Esophagus squamous epithelium (tissue), 4 donors: ENCODE measurements around the gene MINDY4.

Source experiments
- POLR2A ChIP-seq, 4 donors: fragments of 450-650 bp; IDR thresholded peaks; one replicate each; pipeline ENCODE4 v1.6.1; 2017; ENCODE audit warnings: antibody characterized with exemption in 4 of 4, mild to moderate bottlenecking in 4 of 4, moderate library complexity in 3 of 4
- TF ChIP-seq, protein P1 (sequence below), 6 experiments: fragments of 450-650 bp in 4 of 6; fragments of 200-600 bp in 2 of 6; sonication (generic) in 2 of 6; IDR thresholded peaks; one replicate each; pipeline ENCODE4 v1.5.1; 2016 to 2019; ENCODE audit warnings: antibody characterized with exemption in 6 of 6, mild to moderate bottlenecking in 4 of 6, moderate library complexity in 4 of 6

DNA sequence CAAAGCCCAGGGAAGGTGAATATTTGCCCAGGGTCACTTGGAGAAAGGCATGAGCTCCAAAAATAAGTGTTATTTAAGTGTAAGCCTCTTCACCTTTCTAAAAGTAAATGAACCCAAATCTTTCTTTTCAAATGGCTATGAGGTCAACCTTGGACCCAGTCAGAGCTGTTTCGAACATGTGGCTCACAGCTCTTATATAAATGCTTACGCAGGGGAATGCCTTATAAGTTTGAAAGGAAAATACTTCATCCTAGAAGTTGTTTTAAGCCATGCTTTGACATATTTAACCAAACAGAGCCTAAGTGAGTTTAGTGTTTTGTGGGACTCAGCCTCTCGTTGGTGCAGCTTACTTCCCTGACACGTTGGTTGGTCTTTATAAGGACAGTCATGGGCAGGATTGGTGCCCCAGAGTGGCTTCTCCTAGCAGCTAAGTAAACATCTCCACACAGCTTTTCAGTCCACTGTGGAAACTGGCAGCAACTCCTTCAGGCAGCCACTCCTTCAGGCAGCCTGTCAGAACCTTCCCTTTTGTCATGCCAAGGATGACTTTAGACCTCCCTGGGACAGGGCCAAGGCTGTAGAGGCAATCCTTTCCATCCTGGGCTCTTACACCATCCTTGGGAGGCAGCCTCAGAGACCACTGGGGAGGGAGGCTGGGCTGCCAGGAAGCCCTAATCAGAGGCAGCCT is 43.6 kb downstream of the MINDY4 start:
- TF ChIP-seq, protein P1, sequence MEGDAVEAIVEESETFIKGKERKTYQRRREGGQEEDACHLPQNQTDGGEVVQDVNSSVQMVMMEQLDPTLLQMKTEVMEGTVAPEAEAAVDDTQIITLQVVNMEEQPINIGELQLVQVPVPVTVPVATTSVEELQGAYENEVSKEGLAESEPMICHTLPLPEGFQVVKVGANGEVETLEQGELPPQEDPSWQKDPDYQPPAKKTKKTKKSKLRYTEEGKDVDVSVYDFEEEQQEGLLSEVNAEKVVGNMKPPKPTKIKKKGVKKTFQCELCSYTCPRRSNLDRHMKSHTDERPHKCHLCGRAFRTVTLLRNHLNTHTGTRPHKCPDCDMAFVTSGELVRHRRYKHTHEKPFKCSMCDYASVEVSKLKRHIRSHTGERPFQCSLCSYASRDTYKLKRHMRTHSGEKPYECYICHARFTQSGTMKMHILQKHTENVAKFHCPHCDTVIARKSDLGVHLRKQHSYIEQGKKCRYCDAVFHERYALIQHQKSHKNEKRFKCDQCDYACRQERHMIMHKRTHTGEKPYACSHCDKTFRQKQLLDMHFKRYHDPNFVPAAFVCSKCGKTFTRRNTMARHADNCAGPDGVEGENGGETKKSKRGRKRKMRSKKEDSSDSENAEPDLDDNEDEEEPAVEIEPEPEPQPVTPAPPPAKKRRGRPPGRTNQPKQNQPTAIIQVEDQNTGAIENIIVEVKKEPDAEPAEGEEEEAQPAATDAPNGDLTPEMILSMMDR (IDR thresholded peaks at IDR 0.05): no peak
- TF ChIP-seq POLR2A (IDR thresholded peaks at IDR 0.05): no peak
